ENCODE results near the gene HRAS.

DNA sequence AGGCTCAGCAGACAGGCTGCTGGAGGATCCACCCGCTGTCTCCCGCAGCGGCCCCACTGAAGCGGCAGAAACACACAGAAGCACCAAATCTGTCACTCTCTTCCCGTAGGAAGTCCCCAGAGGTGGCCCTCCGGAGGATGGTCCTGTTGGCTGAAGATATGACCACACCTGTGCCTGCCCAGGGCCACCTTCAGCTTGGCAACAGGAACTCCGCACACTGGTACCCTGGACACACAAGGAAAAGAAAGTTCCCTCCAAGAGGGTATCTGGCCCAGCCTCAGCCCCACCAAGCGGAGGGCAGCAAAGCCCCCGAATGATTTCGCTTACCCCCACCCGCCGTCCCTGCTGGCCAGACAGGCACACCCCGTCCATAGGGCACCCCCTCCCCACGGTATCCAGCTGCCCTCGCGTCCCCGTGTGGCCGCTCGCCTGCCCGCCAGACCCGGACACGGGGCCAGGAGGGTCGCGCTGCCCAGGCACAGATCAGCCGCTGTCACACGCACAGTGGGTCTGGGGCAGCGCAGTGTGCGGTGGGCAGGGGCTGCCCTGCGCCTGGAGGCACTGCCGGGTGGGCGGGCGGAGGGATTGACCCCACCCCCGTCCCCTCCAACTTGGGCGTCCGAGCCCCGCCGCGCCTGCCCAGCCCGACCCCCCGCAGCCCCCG, 32.4 kb upstream of the HRAS start:
- no peak for TF ChIP-seq JUN (IDR thresholded peaks at IDR 0.05; ENCODE audit: low read depth, low read length)
- TF ChIP-seq EZH2 (IDR thresholded peaks at IDR 0.05; ENCODE audit: low read depth, low read length, severe bottlenecking) = no peak
- TF ChIP-seq, protein P1, sequence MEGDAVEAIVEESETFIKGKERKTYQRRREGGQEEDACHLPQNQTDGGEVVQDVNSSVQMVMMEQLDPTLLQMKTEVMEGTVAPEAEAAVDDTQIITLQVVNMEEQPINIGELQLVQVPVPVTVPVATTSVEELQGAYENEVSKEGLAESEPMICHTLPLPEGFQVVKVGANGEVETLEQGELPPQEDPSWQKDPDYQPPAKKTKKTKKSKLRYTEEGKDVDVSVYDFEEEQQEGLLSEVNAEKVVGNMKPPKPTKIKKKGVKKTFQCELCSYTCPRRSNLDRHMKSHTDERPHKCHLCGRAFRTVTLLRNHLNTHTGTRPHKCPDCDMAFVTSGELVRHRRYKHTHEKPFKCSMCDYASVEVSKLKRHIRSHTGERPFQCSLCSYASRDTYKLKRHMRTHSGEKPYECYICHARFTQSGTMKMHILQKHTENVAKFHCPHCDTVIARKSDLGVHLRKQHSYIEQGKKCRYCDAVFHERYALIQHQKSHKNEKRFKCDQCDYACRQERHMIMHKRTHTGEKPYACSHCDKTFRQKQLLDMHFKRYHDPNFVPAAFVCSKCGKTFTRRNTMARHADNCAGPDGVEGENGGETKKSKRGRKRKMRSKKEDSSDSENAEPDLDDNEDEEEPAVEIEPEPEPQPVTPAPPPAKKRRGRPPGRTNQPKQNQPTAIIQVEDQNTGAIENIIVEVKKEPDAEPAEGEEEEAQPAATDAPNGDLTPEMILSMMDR (IDR thresholded peaks at IDR 0.05; ENCODE audit: control extremely low read depth in 1 of 3, insufficient read depth in 1 of 3, low read depth in 1 of 3, low read length in 3 of 3) = no peak
- TF ChIP-seq RNF2 (IDR thresholded peaks at IDR 0.05; ENCODE audit: borderline replicate concordance, low read depth, low read length, missing control alignments, poor library complexity, severe bottlenecking) = no peak
- TF ChIP-seq RFX5 (IDR thresholded peaks at IDR 0.05; ENCODE audit: borderline replicate concordance, low read depth, low read length) = no peak
- TF ChIP-seq POLR2A (IDR thresholded peaks at IDR 0.05; ENCODE audit: control extremely low read depth in 1 of 2, low read depth in 2 of 2, low read length in 2 of 2) = no peak
- no peak for TF ChIP-seq POLR2AphosphoS5 (IDR thresholded peaks at IDR 0.05; ENCODE audit: low read depth, low read length)
- TF ChIP-seq ASH2L (IDR thresholded peaks at IDR 0.05; ENCODE audit: low read length) = no peak

All from H1 (cell line).